Amniotic epithelial cell (primary cell): ENCODE data around the gene NUDT3.
A peak's percentile ranks its signal among the peaks of the same experiment; 100 is the strongest.
"Not testable (repeated sequence)": the region's sequence is repeated elsewhere in the genome, so short reads cannot be mapped to it uniquely, and the experiment has no call there.

Experiments used
- DNase-seq: peaks from one replicate; pipeline ENCODE4 v3.0.0-alpha.2; 2010; ENCODE audit warnings: low read depth

Gene NUDT3

GRCh38 chr6:34370361-34370760, 22.1 kb downstream of the NUDT3 start:
- DNase-seq, result no peak

GRCh38 chr6:34369385-34369784, 23.1 kb downstream of the NUDT3 start:
- no peak for DNase-seq

- DNase-seq, result no peak
These were observed 25.9 kb downstream of the NUDT3 start for GRCh38 chr6:34366639-34366921.

GRCh38 chr6:34365781-34366638, 26.5 kb downstream of the NUDT3 start:
- DNase-seq, result peak; percentile 90

GRCh38 chr6:34363681-34364075, 28.8 kb downstream of the NUDT3 start:
- DNase-seq, result not testable (repeated sequence)

GRCh38 chr6:34362909-34363680, 29.4 kb downstream of the NUDT3 start:
- no peak for DNase-seq

GRCh38 chr6:34362176-34362575, 30.3 kb downstream of the NUDT3 start:
- no peak for DNase-seq

GRCh38 chr6:34360556-34360955, 31.9 kb downstream of the NUDT3 start:
- peak; percentile 73 for DNase-seq

GRCh38 chr6:34359418-34360158, 32.9 kb downstream of the NUDT3 start:
- no peak for DNase-seq

- DNase-seq, result peak; percentile 60
These were observed 34.0 kb downstream of the NUDT3 start for GRCh38 chr6:34358389-34358905.

- no peak for DNase-seq
These were observed 34.5 kb downstream of the NUDT3 start for GRCh38 chr6:34357937-34358336.

- no peak for DNase-seq
These were observed 36.6 kb downstream of the NUDT3 start for GRCh38 chr6:34355889-34356288.

GRCh38 chr6:34354230-34354629, 38.2 kb downstream of the NUDT3 start:
- DNase-seq, result not testable (repeated sequence)

- not testable (repeated sequence) for DNase-seq
These were observed 38.9 kb downstream of the NUDT3 start for GRCh38 chr6:34353530-34353929.

- DNase-seq, result peak; percentile 50
These were observed 40.0 kb downstream of the NUDT3 start for GRCh38 chr6:34352305-34352937.

- DNase-seq, result no peak
These were observed 41.6 kb downstream of the NUDT3 start for GRCh38 chr6:34350934-34351217.

- peak; percentile 81 for DNase-seq
These were observed 42.1 kb downstream of the NUDT3 start for GRCh38 chr6:34350137-34350933.

- peak; percentile 83 for DNase-seq
These were observed 43.3 kb downstream of the NUDT3 start for GRCh38 chr6:34349211-34349610.

- DNase-seq, result no peak
These were observed 45.2 kb downstream of the NUDT3 start for GRCh38 chr6:34347303-34347702.

- DNase-seq, result no peak
These were observed 46.0 kb downstream of the NUDT3 start for GRCh38 chr6:34346175-34347119.
